HepG2 (cell line): ENCODE measurements around the gene PGS1. TPM values are rescaled to one million over a fixed set of nuclear protein-coding genes. Genes with fewer than 3 reads are reported as not detected.

ENCODE experiments used
- KAT8 ChIP-seq: IDR thresholded peaks from 2 replicates; pipeline ENCODE4 v1.6.1; 2016; ENCODE audit warnings: missing genetic modification reagents, missing compliant biosample characterization
- LCORL ChIP-seq, 2 experiments: fragments of 450-650 bp in 1 of 2; sonication (generic) in 1 of 2; formaldehyde crosslinking in 1 of 2; IDR thresholded peaks; 2 replicates each; pipeline versions ENCODE4 v1.5.0 to v1.6.1; 2017 to 2020; ENCODE audit warnings: antibody characterized with exemption in 1 of 2, missing genetic modification reagents in 1 of 2
- MXI1 ChIP-seq: IDR thresholded peaks from 3 replicates; pipeline ENCODE4 v1.6.1; 2012; ENCODE audit warnings: low read depth, low read length, inconsistent platforms, borderline replicate concordance
- PITX1 ChIP-seq: sonication (generic); formaldehyde crosslinking; IDR thresholded peaks from 2 replicates; pipeline ENCODE4 v1.5.1; 2020; ENCODE audit warnings: mild to moderate bottlenecking, missing genetic modification reagents
- TBX3 ChIP-seq: fragments of 450-650 bp; IDR thresholded peaks from 2 replicates; pipeline ENCODE4 v1.6.1; 2017; ENCODE audit warnings: antibody characterized with exemption, mild to moderate bottlenecking, inconsistent platforms, borderline replicate concordance
- ZNF891 ChIP-seq: sonication (generic); formaldehyde crosslinking; IDR thresholded peaks from 2 replicates; pipeline ENCODE4 v1.5.0; 2020; ENCODE audit warnings: mild to moderate bottlenecking, missing genetic modification reagents
- polyA plus RNA-seq, 8 experiments: library from polyadenylated mRNA; depleted of rRNA in 3 of 8; stranded (reverse) in 7 of 8; unstranded in 1 of 8; fragments of >200 nt; fragmentation: Illumina TruSeq in 4 of 8; extraction: Trizol in 4 of 8; gene quantifications; 2 replicates each; pipeline versions ENCODE4 v1.2.1 to v1.2.3, GENCODE V29; 2011 to 2016; ENCODE audit warnings: low read depth in 4 of 8, missing spikeins in 1 of 8, mixed read lengths in 1 of 8; ENCODE audit not compliant: insufficient read depth in 1 of 8
- total RNA-seq, 5 experiments: library from RNA; depleted of rRNA; stranded (reverse); fragments of >200 nt; fragmentation: Illumina TruSeq; extraction: Trizol; gene quantifications; 2 replicates each; pipeline ENCODE4 v1.2.3, GENCODE V29; 2016; ENCODE audit warnings: low read depth in 1 of 5
- TF ChIP-seq, protein P1 (sequence below): sonication (generic); formaldehyde crosslinking; IDR thresholded peaks from 2 replicates; pipeline ENCODE4 v1.5.0; 2020; ENCODE audit warnings: mild to moderate bottlenecking, missing genetic modification reagents, borderline replicate concordance
- TF ChIP-seq, protein P2 (sequence below): sonication (generic); formaldehyde crosslinking; conservative IDR thresholded peaks from 2 replicates; pipeline ENCODE4 v1.8.0; 2022; ENCODE audit warnings: mild to moderate bottlenecking, moderate library complexity, missing genetic modification reagents
- TF ChIP-seq, protein P3 (sequence below): sonication (generic); formaldehyde crosslinking; IDR thresholded peaks from 2 replicates; pipeline ENCODE4 v1.8.0; 2022; ENCODE audit warnings: mild to moderate bottlenecking, missing genetic modification reagents, moderate library complexity
- TF ChIP-seq, protein P4 (sequence below): IDR thresholded peaks from 2 replicates; pipeline ENCODE4 v1.6.1; 2016; ENCODE audit warnings: mild to moderate bottlenecking, missing biosample characterization, missing genetic modification reagents
- TF ChIP-seq, protein P5 (sequence below): IDR thresholded peaks from 2 replicates; pipeline ENCODE4 v1.6.1; 2016; ENCODE audit warnings: low read depth, borderline replicate concordance
- TF ChIP-seq, protein P6 (sequence below): sonication (generic); formaldehyde crosslinking; IDR thresholded peaks from 2 replicates; pipeline ENCODE4 v1.5.1; 2020; ENCODE audit warnings: mild to moderate bottlenecking, missing genetic modification reagents, moderate library complexity
- TF ChIP-seq, protein P7 (sequence below): sonication (generic); formaldehyde crosslinking; conservative IDR thresholded peaks from 2 replicates; pipeline ENCODE4 v1.4.0; 2020; ENCODE audit warnings: mild to moderate bottlenecking, missing genetic modification reagents, moderate library complexity

PGS1 gene
- total and polyA plus RNA-seq, 2 of the 13 experiments (the other 11 are each of a cell fraction or from before 2014, with no cell fraction given) = 25.9 to 31.5 TPM

DNA sequence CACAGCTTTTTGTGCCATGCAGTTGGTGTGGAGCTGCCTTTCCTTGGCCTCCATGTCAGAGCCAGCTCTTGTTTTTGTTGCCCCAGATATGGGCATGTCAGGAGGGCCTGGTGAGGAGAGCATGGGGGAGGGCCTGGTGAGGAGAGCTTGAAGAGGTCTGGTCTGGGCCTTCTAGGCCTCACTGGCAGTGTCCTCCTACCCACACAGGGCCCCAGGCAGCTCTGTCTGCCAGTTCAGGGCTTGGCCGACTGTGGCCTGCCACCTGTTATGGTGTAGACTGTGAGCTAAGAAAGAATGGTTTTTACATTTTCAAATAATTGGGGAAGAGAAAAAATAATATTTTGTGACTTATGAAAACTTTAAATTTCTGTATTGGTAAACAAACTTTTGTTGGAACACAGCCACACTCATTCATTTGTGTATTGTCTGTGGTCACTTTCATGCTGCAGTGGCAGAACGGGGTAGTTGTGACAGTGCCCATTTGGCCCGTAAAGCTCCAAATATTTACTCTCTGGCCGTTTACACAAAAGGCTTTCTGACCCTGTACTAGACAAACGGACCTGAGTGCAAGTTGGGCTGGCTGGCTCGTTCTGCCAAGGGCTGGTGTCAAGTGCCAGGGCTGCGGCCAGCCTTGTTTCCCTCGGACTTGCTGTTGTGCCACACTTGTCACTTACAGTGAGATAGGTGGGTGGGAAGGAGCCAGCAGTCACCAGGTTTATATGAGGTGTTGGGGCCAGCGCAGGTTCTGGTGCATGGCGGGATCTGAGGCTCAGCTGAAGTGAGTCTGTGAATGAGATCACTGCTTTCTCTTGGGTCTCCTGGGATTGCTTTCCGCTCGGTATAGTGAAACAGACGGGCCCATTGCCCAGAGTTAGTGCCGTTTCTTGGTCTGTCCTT lies 18.2 kb downstream of the PGS1 start (continued):
- TF ChIP-seq, protein P1, sequence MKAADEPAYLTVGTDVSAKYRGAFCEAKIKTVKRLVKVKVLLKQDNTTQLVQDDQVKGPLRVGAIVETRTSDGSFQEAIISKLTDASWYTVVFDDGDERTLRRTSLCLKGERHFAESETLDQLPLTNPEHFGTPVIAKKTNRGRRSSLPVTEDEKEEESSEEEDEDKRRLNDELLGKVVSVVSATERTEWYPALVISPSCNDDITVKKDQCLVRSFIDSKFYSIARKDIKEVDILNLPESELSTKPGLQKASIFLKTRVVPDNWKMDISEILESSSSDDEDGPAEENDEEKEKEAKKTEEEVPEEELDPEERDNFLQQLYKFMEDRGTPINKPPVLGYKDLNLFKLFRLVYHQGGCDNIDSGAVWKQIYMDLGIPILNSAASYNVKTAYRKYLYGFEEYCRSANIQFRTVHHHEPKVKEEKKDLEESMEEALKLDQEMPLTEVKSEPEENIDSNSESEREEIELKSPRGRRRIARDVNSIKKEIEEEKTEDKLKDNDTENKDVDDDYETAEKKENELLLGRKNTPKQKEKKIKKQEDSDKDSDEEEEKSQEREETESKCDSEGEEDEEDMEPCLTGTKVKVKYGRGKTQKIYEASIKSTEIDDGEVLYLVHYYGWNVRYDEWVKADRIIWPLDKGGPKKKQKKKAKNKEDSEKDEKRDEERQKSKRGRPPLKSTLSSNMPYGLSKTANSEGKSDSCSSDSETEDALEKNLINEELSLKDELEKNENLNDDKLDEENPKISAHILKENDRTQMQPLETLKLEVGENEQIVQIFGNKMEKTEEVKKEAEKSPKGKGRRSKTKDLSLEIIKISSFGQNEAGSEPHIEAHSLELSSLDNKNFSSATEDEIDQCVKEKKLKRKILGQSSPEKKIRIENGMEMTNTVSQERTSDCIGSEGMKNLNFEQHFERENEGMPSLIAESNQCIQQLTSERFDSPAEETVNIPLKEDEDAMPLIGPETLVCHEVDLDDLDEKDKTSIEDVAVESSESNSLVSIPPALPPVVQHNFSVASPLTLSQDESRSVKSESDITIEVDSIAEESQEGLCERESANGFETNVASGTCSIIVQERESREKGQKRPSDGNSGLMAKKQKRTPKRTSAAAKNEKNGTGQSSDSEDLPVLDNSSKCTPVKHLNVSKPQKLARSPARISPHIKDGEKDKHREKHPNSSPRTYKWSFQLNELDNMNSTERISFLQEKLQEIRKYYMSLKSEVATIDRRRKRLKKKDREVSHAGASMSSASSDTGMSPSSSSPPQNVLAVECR (CRISPR knock-in tag) = peak; percentile 15; the same call in 1 of the 2 replicates
- TF ChIP-seq LCORL (IDR thresholded peaks at IDR 0.05) (no peak), LCORL (CRISPR knock-in tag; IDR thresholded peaks at IDR 0.05) (0 out of 2 replicates have a peak, but pooled peaks have one; percentile 27), ZNF891 (no peak), PITX1 (CRISPR knock-in tag) (no peak), KAT8 (CRISPR knock-in tag) (0 out of 2 replicates have a peak, but pooled peaks have one; percentile 18), TBX3 (peak; percentile 6; the same call in 1 of the 2 replicates), MXI1 (no peak)
- TF ChIP-seq, protein P2, sequence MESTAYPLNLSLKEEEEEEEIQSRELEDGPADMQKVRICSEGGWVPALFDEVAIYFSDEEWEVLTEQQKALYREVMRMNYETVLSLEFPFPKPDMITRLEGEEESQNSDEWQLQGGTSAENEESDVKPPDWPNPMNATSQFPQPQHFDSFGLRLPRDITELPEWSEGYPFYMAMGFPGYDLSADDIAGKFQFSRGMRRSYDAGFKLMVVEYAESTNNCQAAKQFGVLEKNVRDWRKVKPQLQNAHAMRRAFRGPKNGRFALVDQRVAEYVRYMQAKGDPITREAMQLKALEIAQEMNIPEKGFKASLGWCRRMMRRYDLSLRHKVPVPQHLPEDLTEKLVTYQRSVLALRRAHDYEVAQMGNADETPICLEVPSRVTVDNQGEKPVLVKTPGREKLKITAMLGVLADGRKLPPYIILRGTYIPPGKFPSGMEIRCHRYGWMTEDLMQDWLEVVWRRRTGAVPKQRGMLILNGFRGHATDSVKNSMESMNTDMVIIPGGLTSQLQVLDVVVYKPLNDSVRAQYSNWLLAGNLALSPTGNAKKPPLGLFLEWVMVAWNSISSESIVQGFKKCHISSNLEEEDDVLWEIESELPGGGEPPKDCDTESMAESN = no peak
- TF ChIP-seq, protein P3, sequence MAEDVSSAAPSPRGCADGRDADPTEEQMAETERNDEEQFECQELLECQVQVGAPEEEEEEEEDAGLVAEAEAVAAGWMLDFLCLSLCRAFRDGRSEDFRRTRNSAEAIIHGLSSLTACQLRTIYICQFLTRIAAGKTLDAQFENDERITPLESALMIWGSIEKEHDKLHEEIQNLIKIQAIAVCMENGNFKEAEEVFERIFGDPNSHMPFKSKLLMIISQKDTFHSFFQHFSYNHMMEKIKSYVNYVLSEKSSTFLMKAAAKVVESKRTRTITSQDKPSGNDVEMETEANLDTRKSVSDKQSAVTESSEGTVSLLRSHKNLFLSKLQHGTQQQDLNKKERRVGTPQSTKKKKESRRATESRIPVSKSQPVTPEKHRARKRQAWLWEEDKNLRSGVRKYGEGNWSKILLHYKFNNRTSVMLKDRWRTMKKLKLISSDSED (CRISPR knock-in tag) = no peak
- TF ChIP-seq, protein P4, sequence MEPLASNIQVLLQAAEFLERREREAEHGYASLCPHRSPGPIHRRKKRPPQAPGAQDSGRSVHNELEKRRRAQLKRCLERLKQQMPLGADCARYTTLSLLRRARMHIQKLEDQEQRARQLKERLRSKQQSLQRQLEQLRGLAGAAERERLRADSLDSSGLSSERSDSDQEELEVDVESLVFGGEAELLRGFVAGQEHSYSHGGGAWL (CRISPR knock-in tag) = no peak
- TF ChIP-seq, protein P5, sequence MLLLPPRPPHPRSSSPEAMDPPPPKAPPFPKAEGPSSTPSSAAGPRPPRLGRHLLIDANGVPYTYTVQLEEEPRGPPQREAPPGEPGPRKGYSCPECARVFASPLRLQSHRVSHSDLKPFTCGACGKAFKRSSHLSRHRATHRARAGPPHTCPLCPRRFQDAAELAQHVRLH (CRISPR knock-in tag) = no peak
- TF ChIP-seq, protein P6, sequence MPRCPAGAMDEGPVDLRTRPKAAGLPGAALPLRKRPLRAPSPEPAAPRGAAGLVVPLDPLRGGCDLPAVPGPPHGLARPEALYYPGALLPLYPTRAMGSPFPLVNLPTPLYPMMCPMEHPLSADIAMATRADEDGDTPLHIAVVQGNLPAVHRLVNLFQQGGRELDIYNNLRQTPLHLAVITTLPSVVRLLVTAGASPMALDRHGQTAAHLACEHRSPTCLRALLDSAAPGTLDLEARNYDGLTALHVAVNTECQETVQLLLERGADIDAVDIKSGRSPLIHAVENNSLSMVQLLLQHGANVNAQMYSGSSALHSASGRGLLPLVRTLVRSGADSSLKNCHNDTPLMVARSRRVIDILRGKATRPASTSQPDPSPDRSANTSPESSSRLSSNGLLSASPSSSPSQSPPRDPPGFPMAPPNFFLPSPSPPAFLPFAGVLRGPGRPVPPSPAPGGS (CRISPR knock-in tag) = no peak
- TF ChIP-seq, protein P7, sequence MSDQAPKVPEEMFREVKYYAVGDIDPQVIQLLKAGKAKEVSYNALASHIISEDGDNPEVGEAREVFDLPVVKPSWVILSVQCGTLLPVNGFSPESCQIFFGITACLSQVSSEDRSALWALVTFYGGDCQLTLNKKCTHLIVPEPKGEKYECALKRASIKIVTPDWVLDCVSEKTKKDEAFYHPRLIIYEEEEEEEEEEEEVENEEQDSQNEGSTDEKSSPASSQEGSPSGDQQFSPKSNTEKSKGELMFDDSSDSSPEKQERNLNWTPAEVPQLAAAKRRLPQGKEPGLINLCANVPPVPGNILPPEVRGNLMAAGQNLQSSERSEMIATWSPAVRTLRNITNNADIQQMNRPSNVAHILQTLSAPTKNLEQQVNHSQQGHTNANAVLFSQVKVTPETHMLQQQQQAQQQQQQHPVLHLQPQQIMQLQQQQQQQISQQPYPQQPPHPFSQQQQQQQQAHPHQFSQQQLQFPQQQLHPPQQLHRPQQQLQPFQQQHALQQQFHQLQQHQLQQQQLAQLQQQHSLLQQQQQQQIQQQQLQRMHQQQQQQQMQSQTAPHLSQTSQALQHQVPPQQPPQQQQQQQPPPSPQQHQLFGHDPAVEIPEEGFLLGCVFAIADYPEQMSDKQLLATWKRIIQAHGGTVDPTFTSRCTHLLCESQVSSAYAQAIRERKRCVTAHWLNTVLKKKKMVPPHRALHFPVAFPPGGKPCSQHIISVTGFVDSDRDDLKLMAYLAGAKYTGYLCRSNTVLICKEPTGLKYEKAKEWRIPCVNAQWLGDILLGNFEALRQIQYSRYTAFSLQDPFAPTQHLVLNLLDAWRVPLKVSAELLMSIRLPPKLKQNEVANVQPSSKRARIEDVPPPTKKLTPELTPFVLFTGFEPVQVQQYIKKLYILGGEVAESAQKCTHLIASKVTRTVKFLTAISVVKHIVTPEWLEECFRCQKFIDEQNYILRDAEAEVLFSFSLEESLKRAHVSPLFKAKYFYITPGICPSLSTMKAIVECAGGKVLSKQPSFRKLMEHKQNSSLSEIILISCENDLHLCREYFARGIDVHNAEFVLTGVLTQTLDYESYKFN (CRISPR knock-in tag) = peak; percentile 35; the same call in 1 of the 2 replicates
